Tibial artery (tissue), 4 donors: ENCODE measurements around the gene FHOD3.

Experiments
- DNase-seq, 2 donors: peaks; one replicate each; pipeline ENCODE4 v3.0.0-alpha.2; 2019
- H3K27ac ChIP-seq, 2 donors: fragments of 200-600 bp; sonication (generic) in 1 of 2; 1 replicate in 1 of 2; 2 replicates in 1 of 2; pipeline ENCODE4 v1.5.1; 2018 to 2019; ENCODE audit warnings: mild to moderate bottlenecking in 1 of 2
- H3K27me3 ChIP-seq, 2 donors: fragments of 200-600 bp; sonication (generic) in 1 of 2; one replicate each; pipeline versions ENCODE4 v1.5.1 to v1.6.0; 2016 to 2019
- H3K36me3 ChIP-seq, 3 donors: fragments of 200-600 bp; sonication (generic) in 2 of 3; one replicate each; pipeline ENCODE4 v1.5.1; 2016 to 2019; ENCODE audit warnings: mild to moderate bottlenecking in 2 of 3
- H3K4me1 ChIP-seq, 4 donors: fragments of 200-600 bp; sonication (generic) in 2 of 4; 1 replicate in 3 of 4; 2 replicates in 1 of 4; pipeline ENCODE4 v1.5.1; 2016 to 2019
- H3K4me3 ChIP-seq, 2 donors: fragments of 200-600 bp; sonication (generic) in 1 of 2; 1 replicate in 1 of 2; 2 replicates in 1 of 2; pipeline ENCODE4 v1.5.1; 2018 to 2019; ENCODE audit warnings: mild to moderate bottlenecking in 2 of 2
- H3K9me3 ChIP-seq, 3 donors: fragments of 200-600 bp; sonication (generic) in 1 of 3; one replicate each; pipeline ENCODE4 v1.5.1; 2016 to 2019
- CTCF ChIP-seq, 2 experiments: fragments of 200-600 bp in 1 of 2; fragments of 450-650 bp in 1 of 2; IDR thresholded peaks; one replicate each; pipeline ENCODE4 v1.5.1; 2017 to 2019; ENCODE audit warnings: antibody characterized with exemption in 2 of 2, mild to moderate bottlenecking in 1 of 2, moderate library complexity in 1 of 2
- intact Hi-C: fragments of 100-400 bp; cut with DNase I; formaldehyde crosslinking; loops from one replicate; pipeline ENCODE4 v1.15.0; 2023; ENCODE audit warnings: low total_unique reads

FHOD3 gene

DNA sequence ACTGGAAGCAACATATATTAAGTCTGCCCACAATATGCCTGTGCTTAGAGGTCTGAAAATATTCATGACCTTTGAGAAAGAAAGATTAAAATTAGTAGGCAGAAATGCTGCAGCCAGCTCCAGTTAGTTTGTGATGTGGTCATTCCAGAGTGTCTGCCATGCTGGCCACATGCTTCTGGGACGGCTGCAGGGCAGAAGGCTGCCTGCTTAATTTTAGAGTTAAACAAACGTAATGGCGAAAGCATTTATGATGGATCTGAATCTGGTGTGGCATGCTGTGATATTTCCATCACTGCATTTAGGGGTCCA, 95.4 kb downstream of the FHOD3 start:
- H3K4me1 ChIP-seq: peaks cover 0 to 69% (median 18%) of the 10 kb centered on the region in 4 donors
- TF ChIP-seq CTCF (IDR thresholded peaks at IDR 0.05): no peak
- H3K27me3 ChIP-seq: no peaks in the 10 kb centered on the region
- no peak overlapping the region for H3K4me3 ChIP-seq
- intact Hi-C loops: no loop called here
- DNase-seq: no peak
- no peaks in the 10 kb centered on the region for H3K36me3 ChIP-seq
- H3K27ac ChIP-seq: peak overlapping the region; percentile 54 to 62
- peaks cover 0 to 5% (median 0%) of the 10 kb centered on the region in 3 donors for H3K9me3 ChIP-seq

- no peaks in the 10 kb centered on the region for H3K27me3 ChIP-seq
- DNase-seq: no peak
- peaks cover 0 to 81% (median 26%) of the 10 kb centered on the region in 4 donors for H3K4me1 ChIP-seq
- intact Hi-C loops: no loop called here
- H3K27ac ChIP-seq: no peak overlapping the region
- H3K9me3 ChIP-seq: peaks cover 0 to 5% (median 0%) of the 10 kb centered on the region in 3 donors
- TF ChIP-seq CTCF (IDR thresholded peaks at IDR 0.05): no peak
- H3K36me3 ChIP-seq: no peaks in the 10 kb centered on the region
- no peak overlapping the region for H3K4me3 ChIP-seq
Measured at GRCh38 chr18:36394486-36394885, 97.0 kb downstream of the FHOD3 start.

- no peak for DNase-seq
- no peak for TF ChIP-seq CTCF (IDR thresholded peaks at IDR 0.05)
- intact Hi-C loops: no loop called here
- Histone ChIP-seq H3K36me3 (no peaks in the 10 kb centered on the region), H3K4me3 (no peak overlapping the region), H3K27ac (no peak overlapping the region), H3K27me3 (no peaks in the 10 kb centered on the region), H3K9me3 (peaks cover 0 to 5% (median 0%) of the 10 kb centered on the region in 3 donors), H3K4me1 (peaks cover 0 to 76% (median 25%) of the 10 kb centered on the region in 4 donors)
Measured at GRCh38 chr18:36396190-36396589, 98.7 kb downstream of the FHOD3 start.

GRCh38 chr18:36397033-36397432, 99.5 kb downstream of the FHOD3 start:
- Histone ChIP-seq H3K9me3 (peaks cover 0 to 5% (median 0%) of the 10 kb centered on the region in 3 donors), H3K4me1 (peaks cover 0 to 68% (median 23%) of the 10 kb centered on the region in 4 donors), H3K4me3 (no peak overlapping the region), H3K27me3 (no peaks in the 10 kb centered on the region), H3K36me3 (no peaks in the 10 kb centered on the region), H3K27ac (no peak overlapping the region)
- intact Hi-C loops: no loop called here
- no peak for DNase-seq
- TF ChIP-seq CTCF (IDR thresholded peaks at IDR 0.05): no peak

- H3K4me3 ChIP-seq: no peak overlapping the region
- peak overlapping the region in 1 of 2 donors; percentile 22 for H3K27ac ChIP-seq
- intact Hi-C loops: no loop called here
- DNase-seq: no peak
- peaks cover 0 to 67% (median 23%) of the 10 kb centered on the region in 4 donors for H3K4me1 ChIP-seq
- TF ChIP-seq CTCF (IDR thresholded peaks at IDR 0.05): no peak
- H3K9me3 ChIP-seq: peaks cover 0 to 5% (median 0%) of the 10 kb centered on the region in 3 donors
- H3K27me3 ChIP-seq: no peaks in the 10 kb centered on the region
- no peaks in the 10 kb centered on the region for H3K36me3 ChIP-seq
Measured at GRCh38 chr18:36398419-36398818, 100.9 kb downstream of the FHOD3 start.

DNA sequence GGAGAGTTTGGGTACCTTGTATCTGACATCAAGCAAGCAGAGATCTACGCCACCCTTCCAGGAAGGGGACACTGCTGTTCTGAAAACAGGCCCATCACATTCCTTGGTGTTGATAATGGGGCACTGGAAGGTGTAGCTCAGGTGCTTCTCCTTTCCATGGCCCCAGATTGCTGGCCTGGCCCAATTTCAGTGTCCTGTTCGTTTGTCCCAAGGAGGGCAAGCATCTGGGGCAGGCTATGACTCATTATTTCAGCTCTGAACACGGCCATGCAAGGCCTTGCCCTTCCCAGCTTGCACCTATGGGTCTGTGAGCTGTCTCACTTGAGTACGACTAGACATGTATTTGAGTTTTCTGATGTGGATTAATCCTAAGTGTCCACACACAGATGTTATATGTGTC, 101.5 kb downstream of the FHOD3 start:
- Histone ChIP-seq H3K27me3 (no peaks in the 10 kb centered on the region), H3K4me3 (no peak overlapping the region), H3K36me3 (no peaks in the 10 kb centered on the region), H3K9me3 (peaks cover 0 to 5% (median 0%) of the 10 kb centered on the region in 3 donors), H3K27ac (peak overlapping the region in 1 of 2 donors; percentile 51), H3K4me1 (peaks cover 0 to 66% (median 23%) of the 10 kb centered on the region in 4 donors)
- no peak for TF ChIP-seq CTCF (IDR thresholded peaks at IDR 0.05)
- DNase-seq: no peak
- intact Hi-C loops: no loop called here
